Heart left ventricle (tissue), 16 donors: Measurements from ENCODE around the gene CNTN5. TPM values are rescaled to one million over a fixed set of nuclear protein-coding genes. Genes with fewer than 3 reads are reported as not detected.

ENCODE experiments used
- ATAC-seq, 4 donors: fragments of 200-7000 bp; cut with Tn5 transposase; one replicate each; pipeline ENCODE4 v1.9.1; 2020 to 2022; ENCODE audit warnings: moderate library complexity in 4 of 4, mild to moderate bottlenecking in 3 of 4, moderate number of reproducible peaks in 1 of 4
- DNase-seq, 5 donors: peaks; one replicate each; pipeline ENCODE4 v3.0.0-alpha.2; 2020
- H3K27ac ChIP-seq, 12 donors: fragments of 200-600 bp; sonication (generic) in 4 of 12; one replicate each; pipeline versions ENCODE4 v1.5.0 to v1.8.0; 2016 to 2022; ENCODE audit warnings: mild to moderate bottlenecking in 2 of 12
- H3K27me3 ChIP-seq, 9 donors: fragments of 200-600 bp; sonication (generic) in 2 of 9; one replicate each; pipeline versions ENCODE4 v1.5.1 to v1.8.0; 2016 to 2022; ENCODE audit warnings: mild to moderate bottlenecking in 3 of 9
- H3K36me3 ChIP-seq, 9 donors: fragments of 200-600 bp; sonication (generic) in 2 of 9; one replicate each; pipeline versions ENCODE4 v1.5.0 to v1.8.0; 2018 to 2022; ENCODE audit warnings: mild to moderate bottlenecking in 2 of 9
- H3K4me1 ChIP-seq, 12 donors: fragments of 200-600 bp; sonication (generic) in 4 of 12; one replicate each; pipeline versions ENCODE4 v1.5.0 to v1.8.0; 2016 to 2022; ENCODE audit warnings: mild to moderate bottlenecking in 3 of 12
- H3K4me3 ChIP-seq, 12 donors: fragments of 200-600 bp; sonication (generic) in 4 of 12; one replicate each; pipeline versions ENCODE4 v1.5.0 to v1.8.0; 2017 to 2022; ENCODE audit warnings: mild to moderate bottlenecking in 9 of 12, moderate library complexity in 4 of 12
- H3K9me3 ChIP-seq, 12 donors: fragments of 200-600 bp; sonication (generic) in 4 of 12; one replicate each; pipeline versions ENCODE4 v1.5.0 to v1.8.0; 2016 to 2022; ENCODE audit warnings: mild to moderate bottlenecking in 1 of 12
- CTCF ChIP-seq, 12 donors: fragments of 200-600 bp; sonication (generic) in 4 of 12; IDR thresholded peaks; one replicate each; pipeline versions ENCODE4 v1.5.0 to v1.8.0; 2018 to 2022; ENCODE audit warnings: antibody characterized with exemption in 12 of 12, mild to moderate bottlenecking in 5 of 12
- POLR2A ChIP-seq, 2 donors: fragments of 450-650 bp; IDR thresholded peaks; one replicate each; pipeline ENCODE4 v1.6.1; 2017; ENCODE audit warnings: antibody characterized with exemption in 2 of 2, mild to moderate bottlenecking in 2 of 2, moderate library complexity in 2 of 2
- WGBS, 4 donors: extraction: QIAGEN DNeasy Blood & Tissue Kit in 2 of 4; methylation state at CpG; one replicate each; pipeline versions ENCODE4 v1.1.5 to v1.1.7; 2013 to 2018; 5-methylcytosine and 5-hydroxymethylcytosine counted together
- intact Hi-C, 10 donors: fragments of 100-400 bp; cut with DNase I; formaldehyde crosslinking; loops; one replicate each; pipeline versions ENCODE4 v1.11.1 to v1.14.2; 2022
- polyA plus RNA-seq, 2 donors: library from polyadenylated mRNA; stranded (reverse); fragments of 200-250 nt; gene quantifications; one replicate each; pipeline ENCODE4 v1.2.3, GENCODE V29; 2013
- total RNA-seq, 9 donors: library from RNA; depleted of rRNA in 2 of 9; stranded (reverse); fragments of >200 nt in 2 of 9; fragmentation: NEBNext Ultra II Directional in 3 of 9; extraction: Animal tissue kit (Norgen Biotek cat#: 25700) in 3 of 9; gene quantifications; one replicate each; pipeline versions ENCODE4 v1.1.0 to v1.2.4, GENCODE V29; 2016 to 2023
- donor health status: ischemic (EF 13 %, LVEDD 7.1; RV severe dilation, severe dysfunction).
- donor health status: healthy with polysubstance abuse.
- donor health status: DM: no; HTN: yes; CAD: no.
- donor health status: DM: no; HTN: no; CAD: no.
- donor health status: ischemic (EF 25% LVEDD 6.9; RV normal size, moderate dysfunction).
- donor health status: ischemic (EF 25% LVEDD 5.7; RV mildly dilated, moderate dysfunction).
- donor health status: healthy.
- donor health status: DM: yes; HTN: yes; CAD: no.
- donor health status: ischemic (EF 35%, LVEDD 5.7; RV mildly dilated, moderate dysfunction).
- donor health status: nonischemic (EF 11% LVEDD 7.7; RV severe dilation, severe dysfunction).
- donor health status: DM: yes; HTN: yes; CAD: no.
- donor health status: PGD.
- donor health status: ischemic (EF 29% LVEDD 5.4; RV normal size, mild dysfunction).
- donor health status: nonischemic (EF 23%, LVEDD 6.1; RV moderate dilation, normal function).

Gene CNTN5
- total and polyA plus RNA-seq, 11 donors, result 0.11 to 0.16 TPM; not detected in 9

- intact Hi-C loops, result no loop called here
- Histone ChIP-seq H3K27ac (no peak overlapping the region), H3K4me3 (no peak overlapping the region), H3K36me3 (no peaks in the 10 kb centered on the region), H3K4me1 (no peaks in the 10 kb centered on the region), H3K9me3 (no peaks in the 10 kb centered on the region), H3K27me3 (no peaks in the 10 kb centered on the region)
- DNase-seq (no peak), ATAC-seq (no peak)
- 56 to 78% (median 63%) methylated on average over 2 of the region's 2 CpGs for WGBS, 4 donors
- TF ChIP-seq POLR2A (IDR thresholded peaks at IDR 0.05) (no peak), CTCF (IDR thresholded peaks at IDR 0.05) (no peak)
Measured at GRCh38 chr11:99535819-99536218, 515.1 kb downstream of the CNTN5 start.

- H3K27me3 ChIP-seq, result no peaks in the 10 kb centered on the region
- DNase-seq (no peak), ATAC-seq (no peak)
- no peak for TF ChIP-seq CTCF (IDR thresholded peaks at IDR 0.05)
- no peak for TF ChIP-seq POLR2A (IDR thresholded peaks at IDR 0.05)
- H3K9me3 ChIP-seq, result no peaks in the 10 kb centered on the region
- no peak overlapping the region for H3K27ac ChIP-seq
- WGBS, 4 donors, result 71 to 82% (median 79%) methylated on average over 2 of the region's 2 CpGs
- H3K4me3 ChIP-seq, result no peak overlapping the region
- no peaks in the 10 kb centered on the region for H3K4me1 ChIP-seq
- H3K36me3 ChIP-seq, result no peaks in the 10 kb centered on the region
- intact Hi-C loops, result no loop called here
Measured at GRCh38 chr11:99537681-99538080, 516.9 kb downstream of the CNTN5 start.

- DNase-seq, result no peak
- H3K4me3 ChIP-seq, result no peak overlapping the region
- no peak for TF ChIP-seq POLR2A (IDR thresholded peaks at IDR 0.05)
- TF ChIP-seq CTCF (IDR thresholded peaks at IDR 0.05), result no peak
- no peaks in the 10 kb centered on the region for H3K27me3 ChIP-seq
- WGBS, 4 donors, result 76 to 84% (median 80%) methylated on average over 4 of the region's 4 CpGs
- no peak for ATAC-seq
- H3K27ac ChIP-seq, result no peak overlapping the region
- H3K9me3 ChIP-seq, result peaks cover 0 to 4% (median 0%) of the 10 kb centered on the region in 12 donors
- H3K4me1 ChIP-seq, result no peaks in the 10 kb centered on the region
- no peaks in the 10 kb centered on the region for H3K36me3 ChIP-seq
- intact Hi-C loops, result no loop called here
Measured at GRCh38 chr11:99545616-99546015, 524.9 kb downstream of the CNTN5 start.

- 77 to 88% (median 83%) methylated on average over 3 of the region's 3 CpGs for WGBS, 4 donors
- peaks cover 0 to 4% (median 0%) of the 10 kb centered on the region in 12 donors for H3K9me3 ChIP-seq
- H3K4me3 ChIP-seq, result no peak overlapping the region
- intact Hi-C loops, result no loop called here
- no peaks in the 10 kb centered on the region for H3K4me1 ChIP-seq
- ATAC-seq (no peak), DNase-seq (no peak)
- H3K27me3 ChIP-seq, result no peaks in the 10 kb centered on the region
- TF ChIP-seq POLR2A (IDR thresholded peaks at IDR 0.05), result no peak
- H3K36me3 ChIP-seq, result no peaks in the 10 kb centered on the region
- H3K27ac ChIP-seq, result no peak overlapping the region
Measured at GRCh38 chr11:99548264-99548663, 527.5 kb downstream of the CNTN5 start.

GRCh38 chr11:99554232-99554903 lies 533.6 kb downstream of the CNTN5 start:
- Histone ChIP-seq H3K9me3 (no peaks in the 10 kb centered on the region), H3K4me3 (no peak overlapping the region), H3K27ac (no peak overlapping the region), H3K36me3 (no peaks in the 10 kb centered on the region), H3K27me3 (no peaks in the 10 kb centered on the region), H3K4me1 (no peaks in the 10 kb centered on the region)
- ATAC-seq (no peak), DNase-seq (no peak)
- TF ChIP-seq POLR2A (IDR thresholded peaks at IDR 0.05) (no peak), CTCF (IDR thresholded peaks at IDR 0.05) (no peak)
- 71 to 80% (median 77%) methylated on average over 1 of the region's 1 CpG for WGBS, 4 donors
- intact Hi-C loops, result no loop called here
